Retinal pigment epithelial cell (primary cell): ENCODE results near the gene ABCB11.

ENCODE experiments used
- DNase-seq: peaks from one replicate; pipeline ENCODE4 v3.0.0-alpha.2; 2010; ENCODE audit warnings: low read depth
- H3K4me3 ChIP-seq: 2 replicates; pipeline ENCODE4 v1.5.1; 2011; ENCODE audit warnings: mild to moderate bottlenecking, low read length, control low read depth, moderate library complexity
- CTCF ChIP-seq: conservative IDR thresholded peaks from 2 replicates; pipeline ENCODE4 v1.5.1; 2011; ENCODE audit warnings: low read depth, low read length, control low read depth, inconsistent platforms

The ABCB11 gene

GRCh38 chr2:169050476-169051240, 19.5 kb upstream of the ABCB11 start:
- TF ChIP-seq CTCF: no peak
- no peak for DNase-seq
- H3K4me3 ChIP-seq: no peak overlapping the region

DNA sequence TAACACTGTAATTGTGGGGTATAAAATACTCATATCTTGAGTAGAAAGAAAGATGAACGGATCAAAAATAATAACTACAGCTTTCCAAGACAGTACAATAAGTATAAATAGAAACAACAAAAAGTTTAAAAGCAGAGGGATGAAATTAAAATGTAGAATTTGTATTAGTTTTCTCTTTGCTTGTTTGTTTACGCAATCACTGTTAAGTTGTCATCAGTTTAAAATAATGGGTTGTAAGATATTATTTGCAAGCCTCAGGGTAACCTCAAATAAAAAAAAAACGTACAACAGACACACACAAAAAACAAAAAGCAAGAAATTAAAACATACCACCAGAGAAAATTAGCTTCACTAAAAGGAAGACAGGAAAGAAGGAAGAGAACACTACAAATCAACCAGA, 18.0 kb upstream of the ABCB11 start:
- H3K4me3 ChIP-seq: no peak overlapping the region
- TF ChIP-seq CTCF: no peak
- no peak for DNase-seq

DNA sequence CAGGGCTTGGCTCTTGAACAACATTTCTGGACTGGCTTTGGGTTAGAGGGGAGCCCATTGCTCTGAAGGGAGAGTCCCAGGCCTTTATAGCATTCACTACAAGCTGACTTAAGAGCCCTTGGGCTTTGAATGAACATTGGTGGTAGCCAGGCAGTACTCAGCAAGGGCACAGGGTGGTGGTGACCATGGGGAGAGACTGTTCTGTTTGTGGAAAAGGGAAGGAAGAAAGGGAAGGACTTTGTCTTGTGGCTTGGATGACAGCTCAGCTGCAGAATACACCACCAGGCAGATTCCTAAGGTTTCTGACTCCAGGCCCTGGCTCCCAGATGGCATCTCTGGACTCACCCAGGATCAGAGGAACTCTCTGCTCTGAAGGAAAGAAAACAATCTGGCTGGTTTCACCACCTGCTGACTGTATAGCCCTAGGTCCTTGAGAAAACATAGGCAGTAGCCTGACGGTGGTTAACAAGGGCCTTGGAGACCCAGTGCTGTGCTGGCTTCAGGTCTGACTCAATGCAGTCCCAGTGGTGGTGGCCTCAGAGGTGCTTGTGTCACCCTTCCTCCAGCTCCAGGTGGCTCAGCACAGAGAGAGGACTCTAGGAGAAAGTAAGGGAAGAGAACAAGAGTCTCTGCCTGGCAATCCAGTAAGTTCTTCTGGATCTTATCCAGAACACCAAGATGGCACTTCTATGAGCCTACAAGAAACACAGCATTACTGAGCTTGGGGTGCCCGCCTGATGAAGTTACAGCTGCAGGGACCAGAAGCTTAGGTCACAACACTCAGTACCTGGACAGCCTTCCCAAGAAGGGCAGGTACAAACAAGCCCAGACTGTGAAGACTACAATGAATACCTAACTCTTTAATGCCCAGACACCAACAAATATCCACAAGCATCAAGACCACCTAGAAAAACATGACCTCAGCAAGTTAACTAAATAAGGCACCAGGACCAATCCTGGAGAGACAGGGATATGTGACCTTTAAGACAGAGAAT, 16.4 kb upstream of the ABCB11 start:
- H3K4me3 ChIP-seq: no peak overlapping the region
- DNase-seq: no peak
- no peak for TF ChIP-seq CTCF

- no peak overlapping the region for H3K4me3 ChIP-seq
- no peak for TF ChIP-seq CTCF
- no peak for DNase-seq
These were observed 15.5 kb upstream of the ABCB11 start for GRCh38 chr2:169046440-169047151.

GRCh38 chr2:169042856-169043255, 11.7 kb upstream of the ABCB11 start:
- TF ChIP-seq CTCF: no peak
- DNase-seq: no peak
- H3K4me3 ChIP-seq: no peak overlapping the region

GRCh38 chr2:169041594-169041993, 10.5 kb upstream of the ABCB11 start:
- no peak overlapping the region for H3K4me3 ChIP-seq
- no peak for TF ChIP-seq CTCF
- no peak for DNase-seq
